Astrocyte of the cerebellum (primary cell): ENCODE results near the gene CYFIP1.

Experiments used
- DNase-seq: peaks from one replicate; pipeline ENCODE4 v3.0.0-alpha.2; 2011; ENCODE audit warnings: low read depth
- H3K4me3 ChIP-seq: 2 replicates; pipeline ENCODE4 v1.5.1; 2011; ENCODE audit warnings: mild to moderate bottlenecking, low read depth, low read length, moderate library complexity
- in situ Hi-C: cut with HindIII; loops from 2 replicates; pipeline ENCODE4 v1.10.0; 2017; ENCODE audit warnings: low sequenced_read_pairs
- TF ChIP-seq, protein P1 (sequence below): IDR thresholded peaks from 2 replicates; pipeline ENCODE4 v1.5.1; 2012; ENCODE audit warnings: low read length, low read depth, moderate library complexity, mild to moderate bottlenecking; ENCODE audit errors: missing control alignments

Gene CYFIP1

DNA sequence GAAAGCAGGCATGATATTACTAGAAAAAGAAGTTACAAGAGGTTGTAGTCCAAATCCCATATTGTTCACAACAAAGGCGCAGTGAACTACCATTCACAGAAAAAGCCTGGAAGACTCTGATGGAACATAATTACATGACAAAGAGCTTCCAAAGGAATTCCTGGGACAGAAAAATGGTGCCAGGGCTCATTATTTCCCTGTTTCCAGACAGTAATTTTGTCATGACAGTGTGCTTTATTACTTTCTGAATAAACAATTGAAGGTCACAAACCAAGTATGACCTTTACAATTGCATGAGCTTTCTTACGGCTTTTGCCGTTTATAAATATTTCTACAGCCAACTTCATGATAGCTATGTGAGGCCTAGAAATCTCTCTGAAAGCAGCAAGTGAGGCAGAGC, 61.0 kb downstream of the CYFIP1 start:
- no peak for DNase-seq
- in situ Hi-C loops = no loop called here
- TF ChIP-seq, protein P1, sequence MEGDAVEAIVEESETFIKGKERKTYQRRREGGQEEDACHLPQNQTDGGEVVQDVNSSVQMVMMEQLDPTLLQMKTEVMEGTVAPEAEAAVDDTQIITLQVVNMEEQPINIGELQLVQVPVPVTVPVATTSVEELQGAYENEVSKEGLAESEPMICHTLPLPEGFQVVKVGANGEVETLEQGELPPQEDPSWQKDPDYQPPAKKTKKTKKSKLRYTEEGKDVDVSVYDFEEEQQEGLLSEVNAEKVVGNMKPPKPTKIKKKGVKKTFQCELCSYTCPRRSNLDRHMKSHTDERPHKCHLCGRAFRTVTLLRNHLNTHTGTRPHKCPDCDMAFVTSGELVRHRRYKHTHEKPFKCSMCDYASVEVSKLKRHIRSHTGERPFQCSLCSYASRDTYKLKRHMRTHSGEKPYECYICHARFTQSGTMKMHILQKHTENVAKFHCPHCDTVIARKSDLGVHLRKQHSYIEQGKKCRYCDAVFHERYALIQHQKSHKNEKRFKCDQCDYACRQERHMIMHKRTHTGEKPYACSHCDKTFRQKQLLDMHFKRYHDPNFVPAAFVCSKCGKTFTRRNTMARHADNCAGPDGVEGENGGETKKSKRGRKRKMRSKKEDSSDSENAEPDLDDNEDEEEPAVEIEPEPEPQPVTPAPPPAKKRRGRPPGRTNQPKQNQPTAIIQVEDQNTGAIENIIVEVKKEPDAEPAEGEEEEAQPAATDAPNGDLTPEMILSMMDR = no peak
- no peak overlapping the region for H3K4me3 ChIP-seq

DNA sequence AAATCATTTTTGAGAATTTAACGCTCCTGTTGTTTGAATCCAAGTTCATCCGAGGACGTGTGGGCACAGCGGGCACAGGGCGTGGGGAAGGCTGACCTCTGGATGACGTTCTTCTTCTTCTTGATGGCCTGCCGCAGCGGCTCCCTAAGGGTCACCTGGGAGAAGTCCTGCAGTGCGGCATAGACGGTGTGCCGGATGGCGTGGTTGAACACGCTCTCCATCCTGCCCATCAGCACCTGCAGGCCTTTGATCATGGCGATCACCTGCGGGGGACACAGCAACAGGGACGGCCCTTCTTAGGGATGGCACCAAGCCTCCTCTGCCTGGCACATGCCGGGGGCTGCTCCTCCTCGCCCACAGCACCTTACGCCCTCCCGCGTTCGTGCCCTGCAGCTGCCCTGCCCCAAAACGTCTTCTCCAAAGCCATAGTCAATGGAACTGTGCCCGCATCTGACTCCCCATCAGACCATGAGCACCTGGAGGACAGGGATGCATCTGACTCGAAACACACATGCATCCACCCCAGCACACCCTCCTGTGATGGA, 61.5 kb downstream of the CYFIP1 start:
- in situ Hi-C loops = no loop called here
- DNase-seq = no peak
- no peak overlapping the region for H3K4me3 ChIP-seq
- TF ChIP-seq, protein P1 = no peak

DNA sequence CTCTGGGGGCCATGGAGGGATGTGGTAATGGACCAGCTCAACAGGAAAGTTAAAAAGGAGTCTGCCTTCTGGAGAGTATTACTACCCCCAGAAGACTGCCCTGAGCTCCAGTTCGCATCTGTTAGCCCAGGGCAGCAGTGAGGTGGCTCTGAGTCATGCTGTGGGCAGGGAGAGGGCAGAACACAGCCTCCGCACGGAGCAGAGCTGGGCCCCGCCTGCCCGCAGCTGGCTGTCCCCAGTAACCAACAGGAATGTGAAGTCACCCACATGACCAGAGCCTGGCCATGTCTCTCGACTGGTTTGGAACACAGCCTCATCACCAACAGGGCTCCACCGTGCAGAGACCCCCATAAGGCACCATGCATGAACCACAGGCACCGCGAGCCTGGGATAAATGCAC, 62.1 kb downstream of the CYFIP1 start:
- no peak for DNase-seq
- TF ChIP-seq, protein P1 = no peak
- in situ Hi-C loops = no loop called here
- no peak overlapping the region for H3K4me3 ChIP-seq

DNA sequence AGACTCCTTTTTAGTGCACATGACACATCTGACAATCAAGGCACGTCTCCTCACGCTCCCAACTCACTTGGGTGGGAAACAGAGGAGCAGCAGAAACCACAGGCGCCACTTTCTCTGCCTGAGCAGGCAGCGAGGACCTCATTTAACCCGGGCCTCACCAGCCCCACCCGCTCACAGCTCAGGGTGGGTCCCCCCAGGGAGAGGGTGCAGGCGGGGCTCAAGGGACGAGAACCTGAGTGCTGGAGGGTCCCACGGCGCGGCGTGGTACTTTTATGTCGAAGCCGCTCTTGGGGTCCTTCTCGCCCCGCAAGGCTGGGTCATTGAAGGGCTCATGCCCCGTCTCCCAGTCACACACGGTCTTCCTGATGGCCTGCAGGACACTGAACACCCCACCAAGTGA, 62.6 kb downstream of the CYFIP1 start:
- no peak for DNase-seq
- TF ChIP-seq, protein P1 = no peak

DNA sequence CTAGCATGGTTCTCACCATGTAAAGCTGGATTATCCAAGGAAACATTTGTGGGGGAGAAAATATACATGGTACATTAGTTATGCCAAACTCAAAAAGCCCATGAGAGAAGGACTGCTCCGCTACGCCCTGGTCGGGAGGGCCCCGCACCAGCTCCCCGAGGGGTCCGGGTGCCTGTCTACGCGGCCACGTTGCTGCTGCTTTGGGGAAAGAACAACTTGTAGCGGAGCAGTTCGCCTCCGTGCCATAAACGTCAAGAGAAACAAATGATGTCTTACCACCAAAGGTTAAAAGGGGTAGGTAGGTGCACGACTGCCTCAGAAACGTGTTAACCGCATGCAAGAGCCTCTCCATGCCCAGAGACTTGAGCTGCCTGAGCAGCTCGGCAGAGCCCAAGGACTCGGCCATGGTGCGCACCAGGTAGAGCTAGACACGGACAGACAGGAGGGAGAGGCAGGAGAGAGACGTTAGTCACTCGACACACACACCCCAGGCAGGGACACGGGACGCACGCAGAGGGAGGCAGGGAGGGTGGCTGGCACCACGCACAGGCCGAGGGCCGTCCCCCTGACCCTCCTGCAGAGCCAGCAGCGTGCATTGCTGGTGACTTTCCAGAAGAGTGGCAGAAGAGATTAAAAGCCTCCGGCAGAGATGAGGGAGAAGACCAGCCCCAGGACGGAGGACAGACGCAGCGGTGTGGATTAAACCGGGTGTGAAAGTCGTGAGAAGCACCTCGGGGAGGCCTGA, 63.4 kb downstream of the CYFIP1 start:
- in situ Hi-C loops = no loop called here
- DNase-seq = no peak
- TF ChIP-seq, protein P1 = no peak
- H3K4me3 ChIP-seq = no peak overlapping the region

More for the DNA sequence above, 62.6 kb downstream of the CYFIP1 start:
- H3K4me3 ChIP-seq = no peak overlapping the region
- in situ Hi-C loops = no loop called here

DNA sequence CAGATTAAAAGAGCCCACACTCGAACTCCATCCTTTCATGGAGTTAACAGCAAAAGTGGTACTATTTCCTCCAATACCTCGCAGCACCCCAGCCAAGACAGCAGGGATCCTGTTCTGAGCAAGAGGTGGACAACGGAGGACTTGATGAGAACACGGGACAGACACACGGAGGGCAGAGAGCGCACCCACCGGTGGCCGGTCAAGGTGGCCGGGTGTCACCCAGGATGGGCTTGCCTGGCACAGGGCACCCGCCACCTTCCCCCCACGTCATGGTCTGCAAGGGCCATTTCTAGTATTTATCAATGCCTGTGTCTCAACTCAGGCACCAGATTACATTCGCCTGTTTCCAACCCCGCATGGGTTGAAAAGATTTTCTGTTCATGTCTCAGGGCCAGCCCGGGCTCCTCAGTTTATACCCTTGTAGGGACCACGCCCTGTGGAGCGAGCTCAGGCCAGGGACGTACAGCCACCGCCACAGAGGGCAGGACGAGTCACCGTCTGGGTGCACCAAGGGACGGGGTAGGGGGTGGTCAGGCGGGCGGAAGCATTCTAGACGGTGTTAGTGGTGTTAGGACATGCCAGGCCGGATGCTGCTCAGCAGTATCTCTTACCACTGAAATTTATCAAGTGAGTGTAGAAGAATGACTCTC, 64.2 kb downstream of the CYFIP1 start:
- TF ChIP-seq, protein P1 = no peak
- in situ Hi-C loops = no loop called here
- H3K4me3 ChIP-seq = no peak overlapping the region
- no peak for DNase-seq
